ENCODE results near the gene ZC3H11A.
"Not testable (repeated sequence)": the region's sequence is repeated elsewhere in the genome, so short reads cannot be mapped to it uniquely, and the experiment has no call there.

The ZC3H11A gene

DNA sequence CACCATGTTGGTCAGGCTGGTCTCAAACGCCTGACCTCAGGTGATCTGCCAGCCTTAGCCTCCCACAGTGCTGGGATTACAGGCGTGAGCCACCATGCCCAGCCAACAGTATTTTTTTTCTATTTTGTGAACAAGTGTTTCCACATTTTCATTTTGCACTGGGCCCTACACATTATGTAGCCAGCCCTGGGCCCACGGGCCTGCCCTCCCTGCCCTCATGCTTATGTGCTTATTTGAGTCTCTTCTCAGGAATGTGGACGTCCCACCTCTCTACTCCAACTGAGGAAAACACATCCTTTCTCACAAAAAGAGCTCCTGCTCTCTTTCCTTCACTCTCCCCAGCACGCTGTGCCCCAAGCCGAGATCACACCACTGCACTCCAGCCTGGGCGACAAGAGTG, 13.5 kb upstream of the ZC3H11A start:
- no peak for DNase-seq (ENCODE audit: low read depth)

GRCh38 chr1:203789966-203790365, 5.5 kb upstream of the ZC3H11A start:
- no peak for DNase-seq (ENCODE audit: low read depth)

- peak; percentile 32 for DNase-seq (ENCODE audit: low read depth)
These were observed 3.9 kb upstream of the ZC3H11A start for GRCh38 chr1:203791498-203791897.

DNA sequence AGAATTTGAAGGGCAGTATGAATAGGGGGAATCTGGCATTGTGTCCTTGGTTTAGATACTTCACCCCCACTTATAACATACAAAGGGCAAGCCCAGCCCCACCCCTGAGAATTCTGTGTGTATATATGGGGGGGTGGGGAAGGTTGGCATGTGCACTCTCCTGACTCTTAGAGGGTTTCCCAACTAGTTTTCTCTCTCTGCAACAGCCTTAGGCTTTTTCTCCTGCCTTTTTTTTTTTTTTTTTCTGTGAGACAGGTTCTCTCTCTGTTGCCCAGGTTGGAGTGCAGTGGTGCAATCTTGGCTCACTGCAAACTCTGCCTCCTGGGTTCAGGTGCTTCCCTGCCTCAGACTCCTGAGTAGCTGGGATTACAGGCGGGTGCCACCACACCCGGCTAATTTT, 2.9 kb upstream of the ZC3H11A start:
- no peak for DNase-seq (ENCODE audit: low read depth)

DNA sequence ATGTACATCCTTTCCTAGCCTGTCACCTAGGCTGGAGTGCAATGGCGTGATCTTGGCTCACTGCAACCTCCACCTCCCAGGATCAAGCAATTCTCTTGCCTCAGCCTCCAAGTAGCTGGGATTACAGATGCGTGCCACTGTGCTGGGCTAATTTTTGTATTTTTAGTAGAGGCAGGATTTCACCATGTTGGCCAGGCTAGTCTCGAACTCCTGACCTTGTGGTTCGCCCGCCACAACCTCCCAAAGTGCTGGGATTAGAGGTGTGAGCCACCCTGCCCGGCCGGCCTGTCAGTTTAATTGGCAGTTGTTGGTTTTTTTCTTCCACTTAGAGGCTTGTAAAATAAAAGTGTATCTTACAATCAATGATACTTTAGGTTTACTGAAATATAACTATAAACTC, 1.9 kb upstream of the ZC3H11A start:
- not testable (repeated sequence) for DNase-seq (ENCODE audit: low read depth)

- no peak for DNase-seq (ENCODE audit: low read depth)
These were observed 521 bp upstream of the ZC3H11A start for GRCh38 chr1:203794764-203795440.

DNA sequence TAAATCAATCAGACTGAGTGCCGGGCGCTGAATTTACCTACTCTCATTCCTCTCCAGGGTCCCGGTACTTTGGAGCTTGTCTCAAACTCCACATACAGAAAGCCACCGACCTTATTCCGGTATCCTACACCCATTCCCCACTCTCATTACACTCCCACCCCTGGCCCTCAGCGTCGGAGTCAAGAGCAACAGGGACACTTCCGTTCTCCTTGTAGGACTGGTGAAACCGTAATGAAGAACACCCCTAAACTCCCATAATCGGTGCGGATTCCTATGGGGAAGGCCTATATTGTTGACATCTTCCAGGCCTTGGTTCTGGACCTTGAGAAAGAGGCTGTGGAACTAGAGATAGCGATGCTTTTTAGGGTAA, 798 bp downstream of the ZC3H11A start:
- DNase-seq (ENCODE audit: low read depth), result peak; percentile 64

DNA sequence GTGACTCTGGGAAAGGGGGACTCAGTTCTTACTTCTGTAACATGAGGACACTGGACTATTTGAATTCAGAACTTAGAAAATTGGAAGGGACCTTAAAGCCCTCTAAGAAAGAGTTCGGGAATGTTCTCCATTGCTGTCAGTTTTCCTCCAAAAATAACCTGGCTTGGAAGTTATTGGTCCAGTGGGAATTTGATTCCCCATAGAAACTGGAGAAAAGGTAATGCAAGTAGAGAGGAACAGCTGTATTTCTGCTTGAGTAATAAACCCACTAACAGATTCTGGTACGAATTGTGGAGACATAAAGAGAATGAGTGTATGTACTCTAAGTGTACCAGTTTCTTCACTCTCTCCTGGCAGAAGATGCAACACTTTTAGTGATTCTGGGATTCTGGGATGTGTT, 1.8 kb downstream of the ZC3H11A start:
- no peak for DNase-seq (ENCODE audit: low read depth)

- peak; percentile 51 for DNase-seq (ENCODE audit: low read depth)
These were observed 2.7 kb downstream of the ZC3H11A start for GRCh38 chr1:203797948-203798655.

DNA sequence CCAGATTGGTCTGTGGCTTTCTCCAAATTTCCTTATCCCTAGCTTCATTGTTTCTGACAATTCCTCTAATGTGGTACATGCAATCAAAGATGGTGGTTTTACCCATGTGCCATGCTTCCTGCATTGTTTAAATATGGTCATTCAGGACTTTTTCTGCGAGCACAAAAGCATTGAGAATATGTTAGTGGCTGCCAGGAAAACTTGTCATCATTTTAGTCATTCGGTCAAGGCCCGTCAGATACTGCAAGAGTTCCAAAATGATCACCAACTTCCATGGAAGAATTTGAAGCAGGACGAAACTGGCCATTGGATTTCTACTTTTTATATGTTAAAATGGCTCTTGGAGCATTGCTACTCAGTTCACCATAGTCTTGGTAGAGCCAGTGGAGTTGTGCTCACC, 3.7 kb downstream of the ZC3H11A start:
- DNase-seq (ENCODE audit: low read depth), result peak; percentile 10

DNA sequence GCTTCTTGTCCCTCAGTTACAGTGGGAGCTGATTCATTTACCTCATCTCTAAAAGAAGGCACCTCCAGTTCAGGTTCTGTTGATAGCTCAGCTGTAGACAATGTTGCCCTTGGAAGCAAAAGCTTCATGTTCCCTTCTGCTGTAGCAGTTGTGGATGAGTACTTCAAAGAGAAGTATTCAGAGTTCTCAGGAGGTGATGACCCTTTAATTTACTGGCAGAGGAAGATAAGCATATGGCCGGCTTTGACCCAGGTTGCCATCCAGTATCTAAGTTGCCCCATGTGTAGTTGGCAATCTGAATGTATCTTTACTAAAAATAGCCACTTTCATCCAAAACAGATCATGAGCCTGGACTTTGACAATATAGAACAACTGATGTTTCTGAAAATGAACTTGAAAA, 4.5 kb downstream of the ZC3H11A start:
- no peak for DNase-seq (ENCODE audit: low read depth)

DNA sequence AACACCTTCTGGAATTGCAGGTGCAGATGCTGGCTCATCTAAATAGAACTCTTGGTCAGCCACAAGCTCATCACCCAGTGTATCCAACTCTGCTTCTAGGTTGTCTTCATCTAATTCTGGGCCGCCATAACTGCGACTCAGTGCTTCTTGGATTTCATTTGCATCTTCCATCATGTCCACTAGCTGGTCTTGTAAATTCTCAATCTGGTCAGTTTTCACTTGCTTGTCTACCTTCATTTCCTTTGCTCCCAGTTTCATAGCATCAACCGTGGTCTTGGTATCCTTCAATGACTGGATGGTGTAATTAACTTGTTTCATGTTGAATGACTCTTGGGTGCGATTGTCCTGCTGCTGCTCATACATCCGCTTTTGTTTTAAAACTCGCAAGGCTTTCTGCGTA, 10.3 kb downstream of the ZC3H11A start:
- DNase-seq (ENCODE audit: low read depth), result no peak

DNA sequence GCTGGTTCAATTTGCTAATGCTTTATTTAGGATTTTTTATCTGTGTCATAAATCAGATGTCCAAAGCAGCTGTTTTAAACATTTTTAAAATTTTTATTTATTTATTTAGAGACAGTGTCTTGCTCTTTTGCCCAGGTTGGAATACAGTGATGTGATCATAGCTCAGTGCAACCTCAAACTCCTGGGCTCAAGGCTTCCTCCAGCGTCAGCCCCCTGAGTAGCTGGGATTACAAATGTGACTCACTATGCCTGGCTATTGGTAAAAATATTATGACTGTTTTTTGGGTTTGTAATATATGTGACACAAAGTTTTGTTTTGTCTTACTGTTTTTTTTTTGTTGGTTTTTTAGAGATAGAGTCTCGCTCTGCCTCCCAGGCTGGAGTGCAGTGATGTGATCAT, 11.8 kb downstream of the ZC3H11A start:
- peak; percentile 80 for DNase-seq (ENCODE audit: low read depth)

GRCh38 chr1:203813581-203814341, 18.3 kb downstream of the ZC3H11A start:
- no peak for DNase-seq (ENCODE audit: low read depth)

GRCh38 chr1:203818399-203818798, 23.0 kb downstream of the ZC3H11A start:
- DNase-seq (ENCODE audit: low read depth), result no peak

- no peak for DNase-seq (ENCODE audit: low read depth)
These were observed 27.9 kb downstream of the ZC3H11A start for GRCh38 chr1:203823306-203823705.

DNA sequence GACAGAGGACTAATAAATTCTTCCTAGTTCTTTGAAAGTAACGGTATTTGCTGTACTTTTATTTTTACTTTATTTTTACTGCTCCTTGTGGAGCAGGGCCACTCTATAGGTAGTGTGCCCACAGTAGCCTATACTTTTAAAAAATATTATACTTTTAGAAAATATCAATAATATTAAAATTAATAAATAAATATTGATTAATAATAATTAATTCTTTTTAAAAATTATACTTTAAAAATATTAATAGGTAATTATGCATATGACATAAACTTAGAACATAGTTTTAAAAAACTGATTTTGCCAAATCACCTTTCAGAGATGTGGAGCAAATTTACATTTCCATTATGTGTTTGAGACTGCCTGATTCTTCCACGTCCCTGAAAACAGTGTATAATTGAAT, 30.8 kb downstream of the ZC3H11A start:
- no peak for DNase-seq (ENCODE audit: low read depth)

GRCh38 chr1:203828002-203828401, 32.6 kb downstream of the ZC3H11A start:
- DNase-seq (ENCODE audit: low read depth), result no peak

GRCh38 chr1:203828503-203828902, 33.1 kb downstream of the ZC3H11A start:
- DNase-seq (ENCODE audit: low read depth), result no peak

DNA sequence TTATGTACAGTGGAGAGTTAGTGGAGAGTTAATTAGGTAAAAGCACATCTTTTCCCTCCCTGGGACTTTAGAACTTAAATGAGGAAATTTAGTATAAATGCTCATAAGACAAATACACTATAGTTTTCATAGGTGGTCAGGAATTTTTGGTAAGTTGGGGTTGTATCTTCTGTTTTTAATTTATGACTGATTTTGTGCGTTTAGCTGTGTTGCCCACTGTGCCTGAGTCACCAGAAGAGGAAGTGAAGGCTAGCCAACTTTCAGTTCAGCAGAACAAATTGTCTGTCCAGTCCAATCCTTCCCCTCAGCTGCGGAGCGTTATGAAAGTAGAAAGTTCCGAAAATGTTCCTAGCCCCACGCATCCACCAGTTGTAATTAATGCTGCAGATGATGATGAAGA, 33.8 kb downstream of the ZC3H11A start:
- not testable (repeated sequence) for DNase-seq (ENCODE audit: low read depth)

DNA sequence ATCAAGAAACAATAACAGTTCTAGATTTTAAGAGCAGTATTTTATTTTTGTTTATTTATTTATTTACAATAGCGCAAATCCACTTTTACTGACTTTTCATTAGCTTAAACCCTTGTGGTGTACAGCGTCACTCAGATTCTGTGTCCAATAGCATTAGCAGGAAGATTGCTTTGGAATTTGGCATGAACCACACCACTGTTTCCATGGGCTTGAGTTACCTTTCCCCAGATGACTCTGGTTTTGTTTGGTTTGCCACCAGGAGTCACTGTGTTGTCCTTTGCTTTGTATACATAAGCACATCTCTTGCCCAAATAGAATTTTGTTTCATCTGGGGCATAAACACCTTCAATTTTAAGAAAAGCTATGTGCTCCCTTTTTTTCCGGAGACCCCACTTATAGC, 40.1 kb downstream of the ZC3H11A start:
- DNase-seq (ENCODE audit: low read depth), result no peak

DNA sequence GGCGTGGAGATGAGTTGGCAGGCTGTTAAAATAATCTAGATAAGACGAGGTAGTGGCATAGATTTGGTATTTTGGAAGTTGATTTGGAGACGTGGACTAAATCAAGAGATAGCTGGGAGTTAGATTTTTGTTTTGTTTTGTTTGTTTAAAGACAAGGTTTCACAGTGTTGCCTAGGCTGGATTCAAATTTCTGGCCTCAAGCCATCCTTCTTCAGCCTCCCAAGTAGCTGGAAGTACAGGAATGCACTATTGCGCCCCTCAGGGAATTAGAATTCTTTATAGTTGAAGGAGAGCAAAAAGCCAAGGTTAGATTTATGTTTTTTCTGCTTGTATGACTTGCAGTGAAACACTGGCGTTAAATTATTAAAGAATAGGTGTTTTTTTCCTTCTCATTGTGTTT, 43.7 kb downstream of the ZC3H11A start:
- DNase-seq (ENCODE audit: low read depth), result no peak

DNA sequence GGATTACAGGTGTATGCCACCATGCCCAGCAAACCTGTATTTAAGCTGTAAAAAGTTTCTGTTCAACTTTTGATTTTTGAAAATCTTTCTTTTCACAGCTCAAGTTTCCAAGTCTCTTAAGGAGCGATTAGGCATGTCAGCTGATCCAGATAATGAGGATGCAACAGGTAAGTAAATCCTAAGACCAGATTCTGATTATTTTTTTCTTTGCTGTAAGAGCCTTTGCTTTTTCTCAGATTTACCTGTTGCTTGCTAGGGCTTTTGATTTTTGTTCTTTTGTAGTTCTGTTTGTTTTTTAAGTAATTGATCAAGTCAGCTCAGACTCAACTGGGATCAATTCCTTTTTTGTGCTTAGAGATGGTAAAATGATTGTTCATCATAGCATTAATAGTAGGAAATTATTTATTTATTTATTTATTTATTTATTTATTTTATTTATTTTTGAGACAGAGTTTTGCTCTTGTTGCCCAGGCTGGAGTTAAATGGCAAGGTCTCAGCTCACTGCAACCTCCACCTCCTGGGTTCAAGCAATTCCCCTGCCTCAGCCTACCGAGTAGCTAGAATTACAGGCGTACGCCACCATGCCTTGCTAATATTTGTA, 44.9 kb downstream of the ZC3H11A start:
- DNase-seq (ENCODE audit: low read depth), result no peak

Data from ELR (cell line).